H1 (cell line): Measurements from ENCODE around the gene BZW2. TPM values are rescaled to one million over a fixed set of nuclear protein-coding genes. Genes with fewer than 3 reads are reported as not detected.

Experiments
- CTCF ChIA-PET: fragments of 300-600 bp; sonication (Branson Sonifier 250); formaldehyde crosslinking; loops from one replicate; lab custom pipeline; 2021; ENCODE audit not compliant: partially characterized antibody; lab: Charles Lee
- POLR2A ChIA-PET: fragments of 300-600 bp; sonication (Branson Sonifier 250); formaldehyde crosslinking; loops from one replicate; lab custom pipeline; 2021; ENCODE audit warnings: inconsistent platforms; ENCODE audit not compliant: partially characterized antibody; lab: Charles Lee
- DNase-seq, 2 experiments: peaks; one replicate each; pipeline versions ENCODE4 v3.0.0 to v3.0.0-alpha.2; 2010 to 2022; ENCODE audit warnings: low spot score in 2 of 2, low read depth in 1 of 2, mixed read lengths in 1 of 2
- FAIRE-seq: peaks from 2 replicates; lab custom pipeline; 2011; peaks lifted over from hg19 to GRCh38; lab: Jason Lieb, UNC
- H2AFZ ChIP-seq: 2 replicates; pipeline ENCODE4 v1.8.1; 2012; ENCODE audit warnings: low read length, inconsistent platforms
- H2AK5ac ChIP-seq: 2 replicates; pipeline ENCODE4 v1.6.1; 2013; ENCODE audit warnings: low read depth, low read length
- H2BK120ac ChIP-seq: replicated peaks from 2 replicates; pipeline ENCODE3; 2013; ENCODE audit warnings: low read depth, low read length, inconsistent platforms
- H2BK12ac ChIP-seq: 2 replicates; pipeline ENCODE4 v1.6.1; 2013; ENCODE audit warnings: low read depth, low read length
- H2BK15ac ChIP-seq: 2 replicates; pipeline ENCODE4 v1.6.1; 2013; ENCODE audit warnings: low read length
- H2BK20ac ChIP-seq: 2 replicates; pipeline ENCODE4 v1.6.1; 2013; ENCODE audit warnings: low read length
- H2BK5ac ChIP-seq: 2 replicates; pipeline ENCODE4 v1.6.1; 2013; ENCODE audit warnings: low read depth, low read length
- H3K14ac ChIP-seq: 2 replicates; pipeline ENCODE4 v1.6.1; 2013; ENCODE audit warnings: inconsistent platforms; ENCODE audit not compliant: insufficient read length
- H3K18ac ChIP-seq: 2 replicates; pipeline ENCODE4 v1.6.1; 2013; ENCODE audit warnings: low read length; ENCODE audit errors: extremely low read depth
- H3K23ac ChIP-seq: 2 replicates; pipeline ENCODE4 v1.6.1; 2013; ENCODE audit warnings: inconsistent platforms; ENCODE audit not compliant: insufficient read length
- H3K23me2 ChIP-seq: 2 replicates; pipeline ENCODE4 v1.6.1; 2013; ENCODE audit warnings: low read depth, low read length
- H3K27ac ChIP-seq: 2 replicates; pipeline ENCODE4 v1.6.1; 2011; ENCODE audit warnings: low read depth, low read length, inconsistent platforms
- H3K27me3 ChIP-seq, 4 experiments: replicated peaks in 1 of 4; 1 replicate in 1 of 4; 2 replicates in 3 of 4; pipeline versions ENCODE4 v1.6.1 to v1.8.1; 2011 to 2013; ENCODE audit warnings: low read length in 3 of 4, mild to moderate bottlenecking in 3 of 4, inconsistent platforms in 2 of 4, mixed read lengths in 2 of 4, moderate library complexity in 1 of 4; ENCODE audit not compliant: control insufficient read depth in 3 of 4, insufficient read depth in 3 of 4; ENCODE audit errors: extremely low read depth in 1 of 4
- H3K36me3 ChIP-seq, 4 experiments: 2 replicates each; pipeline versions ENCODE4 v1.6.1 to v1.8.1; 2011 to 2013; ENCODE audit warnings: mild to moderate bottlenecking in 4 of 4, low read length in 3 of 4, moderate library complexity in 2 of 4, control low read depth in 1 of 4, inconsistent platforms in 1 of 4; ENCODE audit not compliant: insufficient read depth in 4 of 4, control insufficient read depth in 2 of 4
- H3K4ac ChIP-seq: replicated peaks from 2 replicates; pipeline ENCODE3; 2013; ENCODE audit warnings: low read length, low read depth, mixed read lengths, inconsistent platforms; ENCODE audit not compliant: insufficient read length
- H3K4me1 ChIP-seq, 4 experiments: replicated peaks in 1 of 4; 1 replicate in 1 of 4; 2 replicates in 3 of 4; pipeline versions ENCODE4 v1.6.1 to v1.8.1; 2011 to 2013; ENCODE audit warnings: low read length in 3 of 4, inconsistent platforms in 2 of 4, mixed read lengths in 1 of 4; ENCODE audit not compliant: insufficient read depth in 4 of 4, control insufficient read depth in 3 of 4
- H3K4me2 ChIP-seq, 2 experiments: 2 replicates each; pipeline versions ENCODE4 v1.6.1 to v1.8.1; 2011 to 2013; ENCODE audit warnings: low read depth in 2 of 2, low read length in 2 of 2, control low read depth in 1 of 2, inconsistent platforms in 1 of 2, mild to moderate bottlenecking in 1 of 2; ENCODE audit not compliant: insufficient read depth in 1 of 2
- H3K4me3 ChIP-seq, 4 experiments: fragments of 200-600, 300-600 bp in 1 of 4; sonication (generic), shearing (Covaris generic), sonication (Bioruptor Twin) in 1 of 4; 2 replicates each; pipeline versions ENCODE4 v1.5.1 to v1.8.1; 2011 to 2016; ENCODE audit warnings: low read length in 4 of 4, low read depth in 3 of 4, control low read depth in 2 of 4, inconsistent platforms in 2 of 4, mild to moderate bottlenecking in 2 of 4, mixed read lengths in 1 of 4, moderate library complexity in 1 of 4; ENCODE audit not compliant: insufficient read depth in 2 of 4; ENCODE audit errors: extremely low read depth in 1 of 4
- H3K56ac ChIP-seq: replicated peaks from 2 replicates; pipeline ENCODE3; 2013; ENCODE audit warnings: low read depth, mild to moderate bottlenecking, mixed read lengths, low read length, inconsistent platforms; ENCODE audit not compliant: insufficient read length
- H3K79me1 ChIP-seq: 2 replicates; pipeline ENCODE4 v1.6.1; 2013; ENCODE audit warnings: low read depth, low read length, control low read depth
- H3K79me2 ChIP-seq, 2 experiments: 2 replicates each; pipeline versions ENCODE4 v1.6.1 to v1.8.1; 2012 to 2013; ENCODE audit warnings: low read length in 2 of 2, mild to moderate bottlenecking in 2 of 2, inconsistent platforms in 1 of 2; ENCODE audit not compliant: insufficient read depth in 2 of 2, control insufficient read depth in 1 of 2
- H3K9ac ChIP-seq, 4 experiments: replicated peaks in 1 of 4; 1 replicate in 1 of 4; 2 replicates in 3 of 4; pipeline versions ENCODE4 v1.6.1 to v1.8.1; 2011 to 2013; ENCODE audit warnings: low read depth in 3 of 4, low read length in 3 of 4, control low read depth in 2 of 4, mild to moderate bottlenecking in 2 of 4, moderate library complexity in 2 of 4, inconsistent platforms in 1 of 4; ENCODE audit errors: extremely low read depth in 1 of 4
- H3K9me3 ChIP-seq, 2 experiments: 2 replicates each; pipeline versions ENCODE4 v1.6.1 to v1.8.1; 2012 to 2013; ENCODE audit warnings: mild to moderate bottlenecking in 2 of 2, moderate library complexity in 2 of 2, control low read depth in 1 of 2, inconsistent platforms in 1 of 2, low read depth in 1 of 2, low read length in 1 of 2, mixed read lengths in 1 of 2; ENCODE audit not compliant: insufficient read depth in 2 of 2
- H4K20me1 ChIP-seq, 2 experiments: replicated peaks in 1 of 2; 2 replicates each; pipeline versions ENCODE3 to v1.8.1; 2011 to 2013; ENCODE audit warnings: inconsistent platforms in 2 of 2, low read length in 2 of 2, mild to moderate bottlenecking in 1 of 2; ENCODE audit not compliant: insufficient read depth in 2 of 2, control insufficient read depth in 1 of 2
- H4K5ac ChIP-seq: 2 replicates; pipeline ENCODE4 v1.6.1; 2013; ENCODE audit warnings: low read length, low read depth, mixed read lengths, inconsistent platforms; ENCODE audit not compliant: insufficient read length
- H4K8ac ChIP-seq: 2 replicates; pipeline ENCODE4 v1.8.0; 2013; ENCODE audit warnings: mild to moderate bottlenecking, moderate library complexity, low read length, inconsistent platforms; ENCODE audit not compliant: insufficient read depth; ENCODE audit errors: extremely low read depth
- H4K91ac ChIP-seq: replicated peaks from 2 replicates; pipeline ENCODE3; 2013; ENCODE audit warnings: low read length, mixed read lengths, inconsistent platforms; ENCODE audit not compliant: insufficient read length
- CREB1 ChIP-seq: IDR thresholded peaks from 2 replicates; pipeline ENCODE4 v1.6.1; 2012; ENCODE audit warnings: inconsistent platforms
- FOSL1 ChIP-seq: IDR thresholded peaks from 2 replicates; pipeline ENCODE4 v1.6.1; 2011; ENCODE audit warnings: mild to moderate bottlenecking, low read depth, low read length, moderate library complexity; ENCODE audit not compliant: insufficient read depth
- NANOG ChIP-seq: IDR thresholded peaks from 2 replicates; pipeline ENCODE4 v1.6.1; 2011; ENCODE audit warnings: low read length, low read depth, mild to moderate bottlenecking, inconsistent platforms; ENCODE audit not compliant: insufficient read depth, poor library complexity, severe bottlenecking
- POU5F1 ChIP-seq: IDR thresholded peaks from 2 replicates; pipeline ENCODE4 v1.6.1; 2011; ENCODE audit warnings: low read depth, mild to moderate bottlenecking, low read length, moderate library complexity
- WGBS, 2 experiments: shearing (Covaris generic) in 1 of 2; methylation state at CpG; one replicate each; pipeline versions ENCODE4 v1.1.6 to v1.1.7; 2013 to 2015; ENCODE audit warnings: low lambda C conversion rate in 2 of 2, mixed read lengths in 2 of 2, inconsistent platforms in 1 of 2, low coverage in 1 of 2, missing lambda C conversion rate in 1 of 2; ENCODE audit not compliant: insufficient replicate concordance in 2 of 2, insufficient coverage in 1 of 2, insufficient read length in 1 of 2; ENCODE audit errors: extremely low coverage in 1 of 2, missing lambda C conversion rate in 1 of 2; 5-methylcytosine and 5-hydroxymethylcytosine counted together
- polyA plus RNA-seq, 7 experiments: library from polyadenylated mRNA; depleted of rRNA in 3 of 7; stranded (reverse) in 5 of 7; unstranded in 2 of 7; fragments of >200 nt in 5 of 7; fragments of 200-250 nt in 2 of 7; gene quantifications; 1 replicate in 5 of 7; 2 replicates in 1 of 7; 4 replicates in 1 of 7; pipeline versions ENCODE4 v1.2.1 to v1.2.3, GENCODE V29; 2011 to 2013; ENCODE audit warnings: missing spikeins in 2 of 7, mixed read lengths in 2 of 7
- total RNA-seq: library from RNA; stranded (reverse); fragmentation: NEBNext Ultra II Directional; extraction: Animal tissue kit (Norgen Biotek cat#: 25700); gene quantifications from 2 replicates; pipeline ENCODE4 v1.2.1, GENCODE V29; 2021

Gene BZW2
- total and polyA plus RNA-seq, 2 of the 8 experiments (the other 6 are each of a cell fraction or from before 2014, with no cell fraction given), result 32.3 to 103 TPM

GRCh38 chr7:16734148-16734726 lies 88.3 kb downstream of the BZW2 start:
- Histone ChIP-seq H3K4ac (no peak overlapping the region), H4K8ac (no peak overlapping the region), H3K23me2 (no peaks in the 10 kb centered on the region; the same call in 1 of the 2 replicates), H2BK5ac (no peak overlapping the region), H4K20me1 (no peaks in the 10 kb centered on the region), H3K79me1 (no peaks in the 10 kb centered on the region), H3K4me2 (no peak overlapping the region), H3K14ac (no peak overlapping the region), H3K23ac (no peak overlapping the region), H2BK15ac (no peak overlapping the region), H3K79me2 (no peaks in the 10 kb centered on the region), H2BK120ac (no peak overlapping the region), H2AK5ac (no peak overlapping the region), H4K5ac (no peak overlapping the region), H3K4me3 (no peak overlapping the region), H2BK20ac (no peak overlapping the region), H3K56ac (no peak overlapping the region), H3K9ac (no peak overlapping the region), H3K27me3 (no peaks in the 10 kb centered on the region), H3K36me3 (no peaks in the 10 kb centered on the region), H2AFZ (no peak overlapping the region), H3K4me1 (peaks cover 0 to 6% (median 0%) of the 10 kb centered on the region in 4 experiments; a peak in 2 of 7 replicates), H4K91ac (no peak overlapping the region), H3K27ac (no peak overlapping the region), H2BK12ac (no peak overlapping the region), H3K18ac (no peak overlapping the region), H3K9me3 (no peaks in the 10 kb centered on the region)
- WGBS, 2 experiments, result 88% methylated on average over 7 of the region's 7 CpGs; no CpG with 5 or more reads in 1 of the 2 experiments
- DNase-seq (no peak), FAIRE-seq (no peak)
- TF ChIP-seq FOSL1, result no peak
- TF ChIP-seq NANOG, result no peak
- no peak for TF ChIP-seq CREB1
- no peak for TF ChIP-seq POU5F1
- ChIA-PET POLR2A (no interaction called here), CTCF (interaction anchor here (0.9 kb wide), 1 partner anchor 146 kb away, joined by 3 read pairs; no protein-coding TSS in a partner anchor)
